ENCODE results near the gene ELP4. TPM values are rescaled to one million over a fixed set of nuclear protein-coding genes. Genes with fewer than 3 reads are reported as not detected.

ELP4 gene
- total RNA-seq, 4 donors from 2014 or later = 28.5 to 37.6 (median 32.3) TPM

GRCh38 chr11:31720225-31720624, 210.7 kb downstream of the ELP4 start:
- WGBS = 73% methylated on average over 2 of the region's 2 CpGs

GRCh38 chr11:31720671-31721365, 211.3 kb downstream of the ELP4 start:
- Histone ChIP-seq H3K27me3 (no peaks in the 10 kb centered on the region), H3K9me3 (no peaks in the 10 kb centered on the region), H3K36me3 (no peaks in the 10 kb centered on the region), H3K4me1 (peaks cover 7% of the 10 kb centered on the region), H3K27ac (no peak overlapping the region), H3K4me3 (no peak overlapping the region)
- WGBS = 44% methylated on average over 3 of the region's 3 CpGs
- DNase-seq (ENCODE audit: low spot score in 2 of 2) = no peak
- TF ChIP-seq POLR2A (IDR thresholded peaks at IDR 0.05) = no peak
- no peak for TF ChIP-seq EP300 (IDR thresholded peaks at IDR 0.05)
- TF ChIP-seq CTCF (IDR thresholded peaks at IDR 0.05) = no peak
- TF ChIP-seq POLR2AphosphoS5 (IDR thresholded peaks at IDR 0.05) = no peak

More at GRCh38 chr11:31720225-31720624, 210.7 kb downstream of the ELP4 start:
- no peak for TF ChIP-seq CTCF (IDR thresholded peaks at IDR 0.05)
- TF ChIP-seq POLR2AphosphoS5 (IDR thresholded peaks at IDR 0.05) = no peak
- no peak for TF ChIP-seq POLR2A (IDR thresholded peaks at IDR 0.05)
- no peak for TF ChIP-seq EP300 (IDR thresholded peaks at IDR 0.05)
- no peak overlapping the region for H3K4me3 ChIP-seq
- H3K27me3 ChIP-seq = no peaks in the 10 kb centered on the region
- H3K4me1 ChIP-seq = peaks cover 7% of the 10 kb centered on the region
- no peaks in the 10 kb centered on the region for H3K36me3 ChIP-seq
- H3K9me3 ChIP-seq = no peaks in the 10 kb centered on the region
- no peak for DNase-seq (ENCODE audit: low spot score in 2 of 2)
- no peak overlapping the region for H3K27ac ChIP-seq

- Histone ChIP-seq H3K27ac (no peak overlapping the region), H3K9me3 (no peaks in the 10 kb centered on the region), H3K27me3 (no peaks in the 10 kb centered on the region), H3K4me1 (peaks cover 7% of the 10 kb centered on the region), H3K36me3 (no peaks in the 10 kb centered on the region), H3K4me3 (no peak overlapping the region)
- no peak for DNase-seq (ENCODE audit: low spot score in 2 of 2)
- WGBS = 96% methylated on average over 3 of the region's 3 CpGs
- TF ChIP-seq POLR2AphosphoS5 (IDR thresholded peaks at IDR 0.05) (no peak), POLR2A (IDR thresholded peaks at IDR 0.05) (no peak), CTCF (IDR thresholded peaks at IDR 0.05) (no peak), EP300 (IDR thresholded peaks at IDR 0.05) (no peak)
Measured at GRCh38 chr11:31722754-31723153, 213.2 kb downstream of the ELP4 start.

GRCh38 chr11:31725176-31725575, 215.6 kb downstream of the ELP4 start:
- H3K4me3 ChIP-seq = no peak overlapping the region
- H3K27ac ChIP-seq = no peak overlapping the region
- H3K36me3 ChIP-seq = peaks cover 2% of the 10 kb centered on the region
- no peak for TF ChIP-seq POLR2A (IDR thresholded peaks at IDR 0.05)
- TF ChIP-seq POLR2AphosphoS5 (IDR thresholded peaks at IDR 0.05) = no peak
- TF ChIP-seq CTCF (IDR thresholded peaks at IDR 0.05) = no peak
- no peak for TF ChIP-seq EP300 (IDR thresholded peaks at IDR 0.05)
- peaks cover 1% of the 10 kb centered on the region for H3K9me3 ChIP-seq
- DNase-seq (ENCODE audit: low spot score in 2 of 2) = no peak
- peaks cover 7% of the 10 kb centered on the region for H3K4me1 ChIP-seq
- H3K27me3 ChIP-seq = no peaks in the 10 kb centered on the region

GRCh38 chr11:31728432-31728831, 218.9 kb downstream of the ELP4 start:
- no peak for TF ChIP-seq CTCF (IDR thresholded peaks at IDR 0.05)
- TF ChIP-seq POLR2AphosphoS5 (IDR thresholded peaks at IDR 0.05) = no peak
- no peak for TF ChIP-seq POLR2A (IDR thresholded peaks at IDR 0.05)
- TF ChIP-seq EP300 (IDR thresholded peaks at IDR 0.05) = no peak
- no peak for DNase-seq (ENCODE audit: low spot score in 2 of 2)
- Histone ChIP-seq H3K9me3 (peaks cover 9% of the 10 kb centered on the region), H3K4me1 (no peaks in the 10 kb centered on the region), H3K27ac (no peak overlapping the region), H3K4me3 (no peak overlapping the region), H3K27me3 (no peaks in the 10 kb centered on the region), H3K36me3 (peaks cover 7% of the 10 kb centered on the region)
- WGBS = 60% methylated on average over 1 of the region's 1 CpG
